Endodermal cell (in vitro differentiated cells): ENCODE results near the gene VPS13D. TPM values are rescaled to one million over a fixed set of nuclear protein-coding genes. Genes with fewer than 3 reads are reported as not detected.
A peak's percentile ranks its signal among the peaks of the same experiment; 100 is the strongest.

Experiments
- DNase-seq: peaks from one replicate; pipeline ENCODE4 v3.0.0-alpha.2; 2017
- H3K27ac ChIP-seq: 2 replicates; pipeline ENCODE4 v1.5.1; 2013; ENCODE audit warnings: mild to moderate bottlenecking, low read depth, low read length, moderate library complexity
- H3K27me3 ChIP-seq: 2 replicates; pipeline ENCODE4 v1.6.1; 2013; ENCODE audit warnings: mild to moderate bottlenecking, low read length, moderate library complexity; ENCODE audit not compliant: insufficient read depth, control insufficient read depth, poor library complexity, severe bottlenecking
- H3K36me3 ChIP-seq: 2 replicates; pipeline ENCODE4 v1.7.0; 2013; ENCODE audit warnings: mild to moderate bottlenecking, low read length, moderate library complexity; ENCODE audit not compliant: control insufficient read depth, insufficient read depth
- H3K4me1 ChIP-seq: one replicate; pipeline ENCODE4 v1.7.0; 2013; ENCODE audit warnings: low read length; ENCODE audit not compliant: control insufficient read depth, insufficient read depth
- H3K4me3 ChIP-seq: 2 replicates; pipeline ENCODE4 v1.5.1; 2013; ENCODE audit warnings: mild to moderate bottlenecking, low read length, moderate library complexity
- H3K9ac ChIP-seq: 2 replicates; pipeline ENCODE4 v1.6.1; 2013; ENCODE audit warnings: mild to moderate bottlenecking, low read length, moderate library complexity; ENCODE audit not compliant: poor library complexity, severe bottlenecking; ENCODE audit errors: extremely low read depth
- H3K9me3 ChIP-seq: 2 replicates; pipeline ENCODE4 v1.6.1; 2013; ENCODE audit warnings: mild to moderate bottlenecking, low read length, moderate library complexity; ENCODE audit not compliant: control insufficient read depth
- H3K27ac Mint-ChIP-seq: 2 replicates; pipeline ENCODE4 v1.8.0; 2020; ENCODE audit warnings: mixed read lengths
- H3K27me3 Mint-ChIP-seq: 2 replicates; pipeline ENCODE4 v1.8.0; 2021; ENCODE audit warnings: mild to moderate bottlenecking, mixed read lengths; ENCODE audit not compliant: insufficient read depth
- H3K36me3 Mint-ChIP-seq: 2 replicates; pipeline ENCODE4 v1.8.0; 2020; ENCODE audit warnings: low read depth, mixed read lengths
- H3K4me1 Mint-ChIP-seq: 2 replicates; pipeline ENCODE4 v1.8.0; 2020; ENCODE audit warnings: mixed read lengths
- H3K4me3 Mint-ChIP-seq: 2 replicates; pipeline ENCODE4 v1.8.0; 2020; ENCODE audit warnings: mild to moderate bottlenecking, moderate library complexity, mixed read lengths
- H3K9me3 Mint-ChIP-seq: 2 replicates; pipeline ENCODE4 v1.8.0; 2020; ENCODE audit warnings: mild to moderate bottlenecking, mixed read lengths
- WGBS, 2 experiments: methylation state at CpG; one replicate each; pipeline versions ENCODE4 v1.1.5 to v1.1.7; 2013; ENCODE audit warnings: missing lambda C conversion rate in 2 of 2, mixed read lengths in 1 of 2; ENCODE audit not compliant: insufficient coverage in 1 of 2, insufficient read length in 1 of 2; 5-methylcytosine and 5-hydroxymethylcytosine counted together
- total RNA-seq, 2 donors: library from RNA; stranded (reverse); fragmentation: NEBNext Ultra II Directional in 1 of 2; extraction: Animal tissue kit (Norgen Biotek cat#: 25700) in 1 of 2; gene quantifications; 2 replicates in 1 of 2; 3 replicates in 1 of 2; pipeline ENCODE4 v1.2.1, GENCODE V29; 2021
- TF ChIP-seq, protein P1 (sequence below): fragments of 200-600 bp; sonication (generic); conservative IDR thresholded peaks from 2 replicates; pipeline ENCODE4 v1.5.0; 2021; ENCODE audit warnings: antibody characterized with exemption, mild to moderate bottlenecking

VPS13D gene
- total RNA-seq, 2 donors from 2014 or later = 32.5 to 36.7 TPM

DNA sequence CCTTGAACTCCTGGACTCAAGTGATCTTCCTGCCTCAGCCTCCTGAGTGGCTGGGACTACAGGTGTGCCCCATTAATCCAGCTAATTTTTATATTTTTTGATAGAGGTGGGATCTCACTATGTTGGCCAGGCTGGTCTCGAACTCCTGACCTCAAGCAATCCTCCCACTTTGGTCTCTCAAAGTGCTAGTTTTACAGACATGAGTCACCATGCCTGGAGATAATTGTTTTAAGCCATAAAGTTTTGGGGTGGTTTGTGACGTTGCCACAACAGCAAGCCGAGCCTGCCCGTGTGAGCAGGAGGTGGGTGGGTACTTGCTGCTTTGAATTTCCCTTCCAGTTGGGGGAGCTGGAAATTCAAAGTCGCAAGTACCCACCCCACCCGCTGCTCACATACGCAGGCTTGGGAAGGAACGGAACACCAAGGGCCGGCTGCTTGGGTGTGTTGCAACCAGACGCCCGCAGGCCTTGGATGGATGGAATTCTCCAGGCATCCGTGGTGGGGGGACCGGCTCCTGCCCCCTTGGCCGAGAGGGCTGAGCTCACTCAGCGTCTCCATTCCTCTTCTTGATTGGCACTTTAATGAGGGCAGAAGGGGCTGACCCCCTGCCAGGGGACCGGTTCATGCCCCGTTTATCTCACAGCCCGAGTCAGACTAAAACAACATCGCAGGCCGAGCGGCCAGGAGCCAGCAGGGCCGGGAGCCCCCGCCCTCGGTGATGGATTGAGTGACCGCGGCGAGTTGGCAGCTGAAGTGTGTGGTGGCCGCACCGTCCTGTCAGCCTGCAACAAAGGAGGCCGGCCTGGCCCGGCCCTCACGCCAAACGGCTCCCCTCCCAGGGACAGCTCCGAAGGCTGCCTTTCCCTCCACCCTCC lies 310.1 kb downstream of the VPS13D start:
- no peaks in the 10 kb centered on the region for H3K36me3 ChIP-seq
- no peaks in the 10 kb centered on the region for H3K36me3 Mint-ChIP-seq
- H3K9ac ChIP-seq = no peak overlapping the region
- no peaks in the 10 kb centered on the region for H3K4me1 ChIP-seq
- H3K27ac ChIP-seq = peak overlapping the region; percentile 47
- H3K9me3 Mint-ChIP-seq = no peaks in the 10 kb centered on the region
- H3K27me3 ChIP-seq = no peaks in the 10 kb centered on the region
- no peak overlapping the region for H3K4me3 Mint-ChIP-seq
- DNase-seq = peak; percentile 79
- no peaks in the 10 kb centered on the region for H3K9me3 ChIP-seq
- WGBS, 2 experiments = 32 to 50% methylated on average over 15 to 34 of the region's 34 CpGs
- H3K27ac Mint-ChIP-seq = no peak overlapping the region
- peaks cover 22% of the 10 kb centered on the region for H3K27me3 Mint-ChIP-seq
- no peak overlapping the region for H3K4me3 ChIP-seq
- TF ChIP-seq, protein P1, sequence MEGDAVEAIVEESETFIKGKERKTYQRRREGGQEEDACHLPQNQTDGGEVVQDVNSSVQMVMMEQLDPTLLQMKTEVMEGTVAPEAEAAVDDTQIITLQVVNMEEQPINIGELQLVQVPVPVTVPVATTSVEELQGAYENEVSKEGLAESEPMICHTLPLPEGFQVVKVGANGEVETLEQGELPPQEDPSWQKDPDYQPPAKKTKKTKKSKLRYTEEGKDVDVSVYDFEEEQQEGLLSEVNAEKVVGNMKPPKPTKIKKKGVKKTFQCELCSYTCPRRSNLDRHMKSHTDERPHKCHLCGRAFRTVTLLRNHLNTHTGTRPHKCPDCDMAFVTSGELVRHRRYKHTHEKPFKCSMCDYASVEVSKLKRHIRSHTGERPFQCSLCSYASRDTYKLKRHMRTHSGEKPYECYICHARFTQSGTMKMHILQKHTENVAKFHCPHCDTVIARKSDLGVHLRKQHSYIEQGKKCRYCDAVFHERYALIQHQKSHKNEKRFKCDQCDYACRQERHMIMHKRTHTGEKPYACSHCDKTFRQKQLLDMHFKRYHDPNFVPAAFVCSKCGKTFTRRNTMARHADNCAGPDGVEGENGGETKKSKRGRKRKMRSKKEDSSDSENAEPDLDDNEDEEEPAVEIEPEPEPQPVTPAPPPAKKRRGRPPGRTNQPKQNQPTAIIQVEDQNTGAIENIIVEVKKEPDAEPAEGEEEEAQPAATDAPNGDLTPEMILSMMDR = no peak
- H3K4me1 Mint-ChIP-seq = peaks cover 7% of the 10 kb centered on the region

DNA sequence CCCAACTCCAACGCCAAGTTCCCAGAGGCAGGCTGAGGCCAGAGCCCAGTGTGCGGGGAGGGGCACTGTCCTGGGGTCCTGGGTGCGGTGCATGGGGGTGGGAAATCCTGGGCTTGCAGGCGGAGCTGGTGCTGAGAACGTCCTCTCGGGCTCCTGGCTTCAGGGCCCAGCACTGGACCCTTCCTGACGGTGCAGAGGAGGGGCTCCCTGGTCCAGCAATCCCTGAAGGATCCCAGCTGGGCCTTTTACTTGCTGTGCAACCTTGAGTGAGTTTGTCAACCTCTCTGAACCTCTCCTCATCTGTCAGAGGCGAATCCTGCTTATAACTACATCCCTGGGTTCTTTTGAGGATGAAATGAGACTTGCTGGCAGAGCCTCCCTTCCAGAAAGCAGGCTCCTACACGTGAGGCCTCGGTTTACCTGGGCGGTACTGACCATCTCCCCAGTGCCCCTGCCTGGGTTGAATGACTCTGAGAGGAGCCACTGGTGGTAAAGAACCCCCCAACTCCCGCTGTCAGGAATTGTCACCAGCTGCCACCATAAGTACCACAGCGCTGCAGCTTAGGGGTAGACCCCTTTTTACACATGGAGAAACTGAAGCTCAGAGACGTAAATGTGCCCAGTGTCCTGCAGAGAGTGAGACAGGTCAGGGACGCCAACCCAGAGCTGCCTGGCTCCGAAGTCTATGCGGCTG lies 310.9 kb downstream of the VPS13D start:
- no peak overlapping the region for H3K9ac ChIP-seq
- no peaks in the 10 kb centered on the region for H3K27me3 ChIP-seq
- TF ChIP-seq, protein P1 = no peak
- Mint-ChIP-seq H3K27ac (no peak overlapping the region), H3K36me3 (no peaks in the 10 kb centered on the region), H3K4me3 (no peak overlapping the region), H3K27me3 (peaks cover 19% of the 10 kb centered on the region), H3K4me1 (peaks cover 7% of the 10 kb centered on the region), H3K9me3 (no peaks in the 10 kb centered on the region)
- H3K9me3 ChIP-seq = no peaks in the 10 kb centered on the region
- no peaks in the 10 kb centered on the region for H3K36me3 ChIP-seq
- DNase-seq = no peak
- H3K4me1 ChIP-seq = no peaks in the 10 kb centered on the region
- peak overlapping the region; percentile 47 for H3K27ac ChIP-seq
- 75 to 85% methylated on average over 11 to 17 of the region's 17 CpGs for WGBS, 2 experiments
- H3K4me3 ChIP-seq = no peak overlapping the region

GRCh38 chr1:12541274-12542137 lies 311.7 kb downstream of the VPS13D start:
- H3K4me1 Mint-ChIP-seq = peaks cover 7% of the 10 kb centered on the region
- peaks cover 13% of the 10 kb centered on the region for H3K27me3 Mint-ChIP-seq
- no peak overlapping the region for H3K4me3 Mint-ChIP-seq
- H3K9ac ChIP-seq = no peak overlapping the region
- peak; percentile 58 for DNase-seq
- no peaks in the 10 kb centered on the region for H3K4me1 ChIP-seq
- no peaks in the 10 kb centered on the region for H3K27me3 ChIP-seq
- WGBS, 2 experiments = 76 to 85% methylated on average over 8 to 17 of the region's 17 CpGs
- H3K36me3 ChIP-seq = no peaks in the 10 kb centered on the region
- TF ChIP-seq, protein P1 = no peak
- H3K4me3 ChIP-seq = no peak overlapping the region
- H3K36me3 Mint-ChIP-seq = no peaks in the 10 kb centered on the region
- no peak overlapping the region for H3K27ac Mint-ChIP-seq
- no peak overlapping the region for H3K27ac ChIP-seq
- no peaks in the 10 kb centered on the region for H3K9me3 Mint-ChIP-seq
- H3K9me3 ChIP-seq = no peaks in the 10 kb centered on the region
